GM12878 (cell line): ENCODE results near the gene RET.

ENCODE experiments used
- CTCF ChIP-seq, 3 experiments: IDR thresholded peaks in 2 of 3; conservative IDR thresholded peaks in 1 of 3; 2 replicates each; pipeline ENCODE4 v1.5.1; 2011; ENCODE audit warnings: low read depth in 3 of 3, low read length in 3 of 3, mild to moderate bottlenecking in 3 of 3, control low read depth in 2 of 3, moderate library complexity in 2 of 3, inconsistent platforms in 1 of 3, mixed read lengths in 1 of 3; ENCODE audit not compliant: control insufficient read depth in 2 of 3, insufficient read depth in 1 of 3; ENCODE audit errors: extremely low read depth in 1 of 3
- FOXM1 ChIP-seq: IDR thresholded peaks from 2 replicates; pipeline ENCODE4 v1.6.1; 2012; ENCODE audit warnings: low read depth, mild to moderate bottlenecking, inconsistent platforms, low read length, moderate library complexity
- HDAC2 ChIP-seq: fragments of 200-600 bp; sonication (generic); IDR thresholded peaks from 2 replicates; pipeline ENCODE4 v1.6.1; 2017
- POLR2A ChIP-seq: IDR thresholded peaks from 2 replicates; pipeline ENCODE4 v1.6.1; 2011; ENCODE audit warnings: low read depth, mild to moderate bottlenecking, low read length
- POLR2AphosphoS5 ChIP-seq: IDR thresholded peaks from 2 replicates; pipeline ENCODE4 v1.6.1; 2011; ENCODE audit warnings: mild to moderate bottlenecking, low read length, inconsistent platforms
- SP1 ChIP-seq: IDR thresholded peaks from one replicate; pipeline ENCODE4 v1.6.1; 2011; ENCODE audit warnings: low read depth, low read length
- SPI1 ChIP-seq: IDR thresholded peaks from 2 replicates; pipeline ENCODE4 v1.6.1; 2011; ENCODE audit warnings: low read depth, mild to moderate bottlenecking, low read length, moderate library complexity, borderline replicate concordance; ENCODE audit not compliant: insufficient read depth
- USF2 ChIP-seq: IDR thresholded peaks from 2 replicates; pipeline ENCODE4 v1.6.1; 2011; ENCODE audit warnings: low read depth, low read length, improper control_type of control experiment, borderline replicate concordance
- ZNF274 ChIP-seq: IDR thresholded peaks from one replicate; pipeline ENCODE4 v1.8.0; 2011; ENCODE audit not compliant: insufficient read length, insufficient read depth

GRCh38 chr10:43057231-43057711, 19.6 kb upstream of the RET start:
- TF ChIP-seq FOXM1 (no peak), POLR2A (no peak), POLR2AphosphoS5 (no peak), CTCF (IDR thresholded peaks at IDR 0.05 in 2 of 3, conservative IDR thresholded peaks at IDR 0.05 in 1 of 3; ENCODE audit: control insufficient read depth in 2 of 3, extremely low read depth in 1 of 3, insufficient read depth in 1 of 3, low read depth in 3 of 3, low read length in 3 of 3) (no peak), ZNF274 (no peak), SP1 (no peak), HDAC2 (no peak), SPI1 (no peak), USF2 (no peak)
